GM23338 (cell line): ENCODE measurements around the gene FOXRED1. TPM values are rescaled to one million over a fixed set of nuclear protein-coding genes. Genes with fewer than 3 reads are reported as not detected.

Experiments used
- ATAC-seq: fragments of 200-7000 bp; cut with Tn5 transposase; 3 replicates; pipeline ENCODE4 v1.9.1; 2020
- DNase-seq: peaks from one replicate; pipeline ENCODE4 v3.0.0-alpha.2; 2015; ENCODE audit warnings: low spot score
- H2AFZ ChIP-seq: fragments of 200-600 bp; sonication (generic); 2 replicates; pipeline ENCODE4 v1.8.0; 2016; ENCODE audit warnings: antibody characterized with exemption, mild to moderate bottlenecking, moderate library complexity
- H3F3A ChIP-seq: fragments of 200-600 bp; sonication (generic); replicated peaks from 2 replicates; pipeline ENCODE4 v1.8.0; 2017; ENCODE audit warnings: antibody characterized with exemption, mixed run types, low read depth
- H3K27ac ChIP-seq: fragments of 200-600 bp; sonication (generic); 2 replicates; pipeline ENCODE4 v1.6.1; 2016; ENCODE audit warnings: low read depth
- H3K27me3 ChIP-seq: fragments of 200-600 bp; sonication (generic); 2 replicates; pipeline ENCODE4 v1.8.0; 2016; ENCODE audit warnings: mild to moderate bottlenecking, mixed run types, moderate library complexity; ENCODE audit not compliant: insufficient read depth
- H3K36me3 ChIP-seq: fragments of 200-600 bp; sonication (generic); 2 replicates; pipeline ENCODE4 v1.8.0; 2016; ENCODE audit warnings: mild to moderate bottlenecking; ENCODE audit not compliant: insufficient read depth
- H3K4me1 ChIP-seq: fragments of 200-600 bp; sonication (generic); 2 replicates; pipeline ENCODE4 v1.8.0; 2016; ENCODE audit warnings: mild to moderate bottlenecking, moderate library complexity; ENCODE audit not compliant: insufficient read depth
- H3K4me2 ChIP-seq: fragments of 200-600 bp; sonication (generic); 2 replicates; pipeline ENCODE4 v1.7.1; 2017; ENCODE audit warnings: mixed run types
- H3K4me3 ChIP-seq: fragments of 200-600 bp; sonication (generic); 2 replicates; pipeline ENCODE4 v1.6.1; 2016; ENCODE audit warnings: mixed run types
- H3K79me2 ChIP-seq: fragments of 200-600 bp; sonication (generic); replicated peaks from 2 replicates; pipeline ENCODE4 v1.8.0; 2017; ENCODE audit warnings: mild to moderate bottlenecking; ENCODE audit not compliant: insufficient read depth
- H3K9me2 ChIP-seq: fragments of 200-600 bp; sonication (generic); 2 replicates; pipeline ENCODE4 v1.8.0; 2017; ENCODE audit not compliant: insufficient read depth
- H4K20me1 ChIP-seq: fragments of 200-600 bp; sonication (generic); replicated peaks from 2 replicates; pipeline ENCODE4 v1.8.0; 2017; ENCODE audit warnings: mild to moderate bottlenecking; ENCODE audit not compliant: insufficient read depth
- H3K27ac Mint-ChIP-seq: 2 replicates; pipeline ENCODE4 v1.8.0; 2020; ENCODE audit warnings: inconsistent platforms, mild to moderate bottlenecking, moderate library complexity, mixed read lengths
- H3K27me3 Mint-ChIP-seq: 3 replicates; pipeline ENCODE4 v1.8.0; 2022; ENCODE audit warnings: low read depth, mild to moderate bottlenecking, moderate library complexity, mixed read lengths, inconsistent platforms; ENCODE audit not compliant: insufficient read depth, poor library complexity
- H3K36me3 Mint-ChIP-seq: 3 replicates; pipeline ENCODE4 v1.8.0; 2021; ENCODE audit warnings: low read depth, mild to moderate bottlenecking, inconsistent platforms, moderate library complexity, mixed read lengths
- H3K4me1 Mint-ChIP-seq: 3 replicates; pipeline ENCODE4 v1.8.0; 2020; ENCODE audit warnings: mild to moderate bottlenecking, inconsistent platforms, mixed read lengths
- H3K4me3 Mint-ChIP-seq: 3 replicates; pipeline ENCODE4 v1.8.0; 2021; ENCODE audit warnings: moderate library complexity, mild to moderate bottlenecking, inconsistent platforms, mixed read lengths
- H3K9me3 Mint-ChIP-seq: 3 replicates; pipeline ENCODE4 v1.8.0; 2020; ENCODE audit warnings: moderate library complexity, mild to moderate bottlenecking, inconsistent platforms, mixed read lengths
- CREB1 ChIP-seq: fragments of 250-450 bp; sonication (Bioruptor Pico); IDR thresholded peaks from 2 replicates; pipeline ENCODE4 v1.5.0; 2020; ENCODE audit warnings: low read depth, mild to moderate bottlenecking, moderate library complexity
- EZH2 ChIP-seq: fragments of 200-600 bp; sonication (generic); IDR thresholded peaks from one replicate; pipeline ENCODE4 v1.8.0; 2017; ENCODE audit warnings: antibody characterized with exemption, mild to moderate bottlenecking, low read depth; ENCODE audit not compliant: unreplicated experiment
- EZH2phosphoT487 ChIP-seq: fragments of 200-600 bp; sonication (generic); IDR thresholded peaks from one replicate; pipeline ENCODE4 v1.8.1; 2018; ENCODE audit warnings: antibody characterized with exemption; ENCODE audit not compliant: unreplicated experiment
- JUNB ChIP-seq: IDR thresholded peaks from one replicate; pipeline ENCODE4 v1.6.1; 2016; ENCODE audit warnings: antibody characterized with exemption; ENCODE audit not compliant: unreplicated experiment
- NANOG ChIP-seq: IDR thresholded peaks from 2 replicates; pipeline ENCODE4 v1.6.1; 2016; ENCODE audit warnings: antibody characterized with exemption, borderline replicate concordance
- POLR2AphosphoS5 ChIP-seq: IDR thresholded peaks from 2 replicates; pipeline ENCODE4 v1.6.1; 2016; ENCODE audit warnings: antibody characterized with exemption, low read depth
- STAT1 ChIP-seq: IDR thresholded peaks from one replicate; pipeline ENCODE4 v1.6.1; 2016; ENCODE audit warnings: antibody characterized with exemption; ENCODE audit not compliant: unreplicated experiment
- ZNF114 ChIP-seq: fragments of 250-450 bp; sonication (Bioruptor Pico); IDR thresholded peaks from 2 replicates; pipeline ENCODE4 v1.5.0; 2020; ENCODE audit warnings: mild to moderate bottlenecking, moderate library complexity
- ZNF331 ChIP-seq: fragments of 250-450 bp; sonication (Bioruptor Pico); IDR thresholded peaks from 2 replicates; pipeline ENCODE4 v1.5.0; 2020; ENCODE audit warnings: low read depth, mild to moderate bottlenecking, moderate library complexity
- polyA plus RNA-seq: library from polyadenylated mRNA; unstranded; fragments of >200 nt; fragmentation: Nextera tagmentation; extraction: Ambion mirVana; gene quantifications from 2 replicates; pipeline ENCODE4 v1.2.1, GENCODE V29; 2016
- total RNA-seq: library from RNA; depleted of rRNA; stranded (reverse); fragments of >200 nt; shearing (Covaris generic); gene quantifications from 2 replicates; pipeline ENCODE4 v1.2.3, GENCODE V29; 2014
- TF ChIP-seq, protein P1 (sequence below): IDR thresholded peaks from 2 replicates; pipeline ENCODE4 v1.6.1; 2016; ENCODE audit warnings: antibody characterized with exemption
- TF ChIP-seq, protein P2 (sequence below): fragments of 250-450 bp; sonication (Bioruptor Pico); IDR thresholded peaks from 2 replicates; pipeline ENCODE4 v1.5.0; 2020; ENCODE audit warnings: mild to moderate bottlenecking, moderate library complexity
- TF ChIP-seq, protein P3 (sequence below), 2 experiments: fragments of 200-600 bp in 1 of 2; sonication (generic) in 1 of 2; conservative IDR thresholded peaks; 2 replicates each; pipeline versions ENCODE4 v1.5.1 to v1.6.1; 2016 to 2017; ENCODE audit warnings: antibody characterized with exemption in 2 of 2, low read depth in 2 of 2, mild to moderate bottlenecking in 2 of 2, moderate library complexity in 1 of 2

FOXRED1 gene
- total and polyA plus RNA-seq, 2 experiments from 2014 or later = 25.2 to 59.2 TPM

- peaks cover 15% of the 10 kb centered on the region for H3K4me1 Mint-ChIP-seq
- ATAC-seq (no peak), DNase-seq (no peak)
- no peak for TF ChIP-seq ZNF331 (CRISPR knock-in tag)
- no peak for TF ChIP-seq ZNF114 (CRISPR knock-in tag)
- TF ChIP-seq, protein P1, sequence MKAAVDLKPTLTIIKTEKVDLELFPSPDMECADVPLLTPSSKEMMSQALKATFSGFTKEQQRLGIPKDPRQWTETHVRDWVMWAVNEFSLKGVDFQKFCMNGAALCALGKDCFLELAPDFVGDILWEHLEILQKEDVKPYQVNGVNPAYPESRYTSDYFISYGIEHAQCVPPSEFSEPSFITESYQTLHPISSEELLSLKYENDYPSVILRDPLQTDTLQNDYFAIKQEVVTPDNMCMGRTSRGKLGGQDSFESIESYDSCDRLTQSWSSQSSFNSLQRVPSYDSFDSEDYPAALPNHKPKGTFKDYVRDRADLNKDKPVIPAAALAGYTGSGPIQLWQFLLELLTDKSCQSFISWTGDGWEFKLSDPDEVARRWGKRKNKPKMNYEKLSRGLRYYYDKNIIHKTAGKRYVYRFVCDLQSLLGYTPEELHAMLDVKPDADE = no peak
- TF ChIP-seq POLR2AphosphoS5 = no peak
- no peak overlapping the region for H3K4me3 Mint-ChIP-seq
- Histone ChIP-seq H3K36me3 (no peaks in the 10 kb centered on the region), H3K9me2 (no peaks in the 10 kb centered on the region), H4K20me1 (0 out of 2 replicates have a peak, but pooled peaks cover 4% of the 10 kb centered on the region), H3F3A (peaks cover 10% of the 10 kb centered on the region), H3K4me2 (no peak overlapping the region), H3K4me3 (no peak overlapping the region), H3K79me2 (no peaks in the 10 kb centered on the region), H2AFZ (no peak overlapping the region), H3K27me3 (peaks cover 19% of the 10 kb centered on the region), H3K27ac (no peak overlapping the region), H3K4me1 (0 out of 2 replicates have a peak, but pooled peaks cover 7% of the 10 kb centered on the region)
- H3K27ac Mint-ChIP-seq = no peak overlapping the region
- peaks cover 24% of the 10 kb centered on the region for H3K27me3 Mint-ChIP-seq
- H3K9me3 Mint-ChIP-seq = no peaks in the 10 kb centered on the region; the same call in 2 of the 3 replicates
- H3K36me3 Mint-ChIP-seq = no peaks in the 10 kb centered on the region; the same call in 2 of the 3 replicates
These were observed 15.9 kb downstream of the FOXRED1 start for GRCh38 chr11:126284829-126285228.

GRCh38 chr11:126288237-126288636, 19.3 kb downstream of the FOXRED1 start:
- Histone ChIP-seq H3K27ac (no peak overlapping the region), H3K4me3 (no peak overlapping the region), H3K27me3 (peaks cover 5% of the 10 kb centered on the region; the same call in 1 of the 2 replicates), H4K20me1 (0 out of 2 replicates have a peak, but pooled peaks cover 4% of the 10 kb centered on the region), H3K79me2 (no peaks in the 10 kb centered on the region), H3F3A (peaks cover 9% of the 10 kb centered on the region; the same call in 1 of the 2 replicates), H3K36me3 (no peaks in the 10 kb centered on the region), H2AFZ (no peak overlapping the region), H3K4me2 (no peak overlapping the region), H3K9me2 (no peaks in the 10 kb centered on the region), H3K4me1 (no peaks in the 10 kb centered on the region)
- Mint-ChIP-seq H3K36me3 (peaks cover 4% of the 10 kb centered on the region), H3K4me3 (no peak overlapping the region), H3K4me1 (peaks cover 3% of the 10 kb centered on the region; the same call in 2 of the 3 replicates), H3K27ac (no peak overlapping the region), H3K9me3 (no peaks in the 10 kb centered on the region), H3K27me3 (peaks cover 12% of the 10 kb centered on the region)
- no peak for ATAC-seq
- DNase-seq = no peak
- TF ChIP-seq, protein P2, sequence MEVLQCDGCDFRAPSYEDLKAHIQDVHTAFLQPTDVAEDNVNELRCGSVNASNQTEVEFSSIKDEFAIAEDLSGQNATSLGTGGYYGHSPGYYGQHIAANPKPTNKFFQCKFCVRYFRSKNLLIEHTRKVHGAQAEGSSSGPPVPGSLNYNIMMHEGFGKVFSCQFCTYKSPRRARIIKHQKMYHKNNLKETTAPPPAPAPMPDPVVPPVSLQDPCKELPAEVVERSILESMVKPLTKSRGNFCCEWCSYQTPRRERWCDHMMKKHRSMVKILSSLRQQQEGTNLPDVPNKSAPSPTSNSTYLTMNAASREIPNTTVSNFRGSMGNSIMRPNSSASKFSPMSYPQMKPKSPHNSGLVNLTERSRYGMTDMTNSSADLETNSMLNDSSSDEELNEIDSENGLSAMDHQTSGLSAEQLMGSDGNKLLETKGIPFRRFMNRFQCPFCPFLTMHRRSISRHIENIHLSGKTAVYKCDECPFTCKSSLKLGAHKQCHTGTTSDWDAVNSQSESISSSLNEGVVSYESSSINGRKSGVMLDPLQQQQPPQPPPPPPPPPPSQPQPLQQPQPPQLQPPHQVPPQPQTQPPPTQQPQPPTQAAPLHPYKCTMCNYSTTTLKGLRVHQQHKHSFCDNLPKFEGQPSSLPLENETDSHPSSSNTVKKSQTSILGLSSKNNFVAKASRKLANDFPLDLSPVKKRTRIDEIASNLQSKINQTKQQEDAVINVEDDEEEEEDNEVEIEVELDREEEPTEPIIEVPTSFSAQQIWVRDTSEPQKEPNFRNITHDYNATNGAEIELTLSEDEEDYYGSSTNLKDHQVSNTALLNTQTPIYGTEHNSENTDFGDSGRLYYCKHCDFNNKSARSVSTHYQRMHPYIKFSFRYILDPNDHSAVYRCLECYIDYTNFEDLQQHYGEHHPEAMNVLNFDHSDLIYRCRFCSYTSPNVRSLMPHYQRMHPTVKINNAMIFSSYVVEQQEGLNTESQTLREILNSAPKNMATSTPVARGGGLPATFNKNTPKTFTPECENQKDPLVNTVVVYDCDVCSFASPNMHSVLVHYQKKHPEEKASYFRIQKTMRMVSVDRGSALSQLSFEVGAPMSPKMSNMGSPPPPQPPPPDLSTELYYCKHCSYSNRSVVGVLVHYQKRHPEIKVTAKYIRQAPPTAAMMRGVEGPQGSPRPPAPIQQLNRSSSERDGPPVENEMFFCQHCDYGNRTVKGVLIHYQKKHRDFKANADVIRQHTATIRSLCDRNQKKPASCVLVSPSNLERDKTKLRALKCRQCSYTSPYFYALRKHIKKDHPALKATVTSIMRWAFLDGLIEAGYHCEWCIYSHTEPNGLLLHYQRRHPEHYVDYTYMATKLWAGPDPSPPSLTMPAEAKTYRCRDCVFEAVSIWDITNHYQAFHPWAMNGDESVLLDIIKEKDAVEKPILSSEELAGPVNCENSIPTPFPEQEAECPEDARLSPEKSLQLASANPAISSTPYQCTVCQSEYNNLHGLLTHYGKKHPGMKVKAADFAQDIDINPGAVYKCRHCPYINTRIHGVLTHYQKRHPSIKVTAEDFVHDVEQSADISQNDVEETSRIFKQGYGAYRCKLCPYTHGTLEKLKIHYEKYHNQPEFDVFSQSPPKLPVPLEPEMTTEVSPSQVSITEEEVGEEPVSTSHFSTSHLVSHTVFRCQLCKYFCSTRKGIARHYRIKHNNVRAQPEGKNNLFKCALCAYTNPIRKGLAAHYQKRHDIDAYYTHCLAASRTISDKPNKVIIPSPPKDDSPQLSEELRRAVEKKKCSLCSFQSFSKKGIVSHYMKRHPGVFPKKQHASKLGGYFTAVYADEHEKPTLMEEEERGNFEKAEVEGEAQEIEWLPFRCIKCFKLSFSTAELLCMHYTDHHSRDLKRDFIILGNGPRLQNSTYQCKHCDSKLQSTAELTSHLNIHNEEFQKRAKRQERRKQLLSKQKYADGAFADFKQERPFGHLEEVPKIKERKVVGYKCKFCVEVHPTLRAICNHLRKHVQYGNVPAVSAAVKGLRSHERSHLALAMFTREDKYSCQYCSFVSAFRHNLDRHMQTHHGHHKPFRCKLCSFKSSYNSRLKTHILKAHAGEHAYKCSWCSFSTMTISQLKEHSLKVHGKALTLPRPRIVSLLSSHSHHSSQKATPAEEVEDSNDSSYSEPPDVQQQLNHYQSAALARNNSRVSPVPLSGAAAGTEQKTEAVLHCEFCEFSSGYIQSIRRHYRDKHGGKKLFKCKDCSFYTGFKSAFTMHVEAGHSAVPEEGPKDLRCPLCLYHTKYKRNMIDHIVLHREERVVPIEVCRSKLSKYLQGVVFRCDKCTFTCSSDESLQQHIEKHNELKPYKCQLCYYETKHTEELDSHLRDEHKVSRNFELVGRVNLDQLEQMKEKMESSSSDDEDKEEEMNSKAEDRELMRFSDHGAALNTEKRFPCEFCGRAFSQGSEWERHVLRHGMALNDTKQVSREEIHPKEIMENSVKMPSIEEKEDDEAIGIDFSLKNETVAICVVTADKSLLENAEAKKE (CRISPR knock-in tag) = no peak
- TF ChIP-seq, protein P1 = no peak
- TF ChIP-seq EZH2phosphoT487 (no peak), CREB1 (CRISPR knock-in tag) (no peak), JUNB (no peak), ZNF114 (CRISPR knock-in tag) (no peak), EZH2 (no peak), STAT1 (no peak), POLR2AphosphoS5 (no peak), NANOG (no peak)
- TF ChIP-seq, protein P3, sequence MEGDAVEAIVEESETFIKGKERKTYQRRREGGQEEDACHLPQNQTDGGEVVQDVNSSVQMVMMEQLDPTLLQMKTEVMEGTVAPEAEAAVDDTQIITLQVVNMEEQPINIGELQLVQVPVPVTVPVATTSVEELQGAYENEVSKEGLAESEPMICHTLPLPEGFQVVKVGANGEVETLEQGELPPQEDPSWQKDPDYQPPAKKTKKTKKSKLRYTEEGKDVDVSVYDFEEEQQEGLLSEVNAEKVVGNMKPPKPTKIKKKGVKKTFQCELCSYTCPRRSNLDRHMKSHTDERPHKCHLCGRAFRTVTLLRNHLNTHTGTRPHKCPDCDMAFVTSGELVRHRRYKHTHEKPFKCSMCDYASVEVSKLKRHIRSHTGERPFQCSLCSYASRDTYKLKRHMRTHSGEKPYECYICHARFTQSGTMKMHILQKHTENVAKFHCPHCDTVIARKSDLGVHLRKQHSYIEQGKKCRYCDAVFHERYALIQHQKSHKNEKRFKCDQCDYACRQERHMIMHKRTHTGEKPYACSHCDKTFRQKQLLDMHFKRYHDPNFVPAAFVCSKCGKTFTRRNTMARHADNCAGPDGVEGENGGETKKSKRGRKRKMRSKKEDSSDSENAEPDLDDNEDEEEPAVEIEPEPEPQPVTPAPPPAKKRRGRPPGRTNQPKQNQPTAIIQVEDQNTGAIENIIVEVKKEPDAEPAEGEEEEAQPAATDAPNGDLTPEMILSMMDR (conservative IDR thresholded peaks at IDR 0.05; ENCODE audit: low read depth in 2 of 2) = no peak
